K562 (cell line): ENCODE measurements around the gene FAM161A. TPM values are rescaled to one million over a fixed set of nuclear protein-coding genes. Genes with fewer than 3 reads are reported as not detected.

Experiments used
- C11orf30 ChIP-seq: fragments of 450-650 bp; IDR thresholded peaks from 2 replicates; pipeline ENCODE4 v1.6.1; 2016; ENCODE audit warnings: low read depth, mild to moderate bottlenecking
- CBX8 ChIP-seq: fragments of 200-600 bp; sonication (generic); IDR thresholded peaks from 2 replicates; pipeline ENCODE4 v1.6.1; 2012; ENCODE audit warnings: borderline replicate concordance, mixed run types, low read depth, mild to moderate bottlenecking, moderate library complexity, mixed read lengths, low read length, control low read depth, inconsistent platforms; ENCODE audit not compliant: poor library complexity, severe bottlenecking; ENCODE audit errors: extremely low read depth
- EZH2 ChIP-seq: IDR thresholded peaks from 2 replicates; pipeline ENCODE4 v1.6.1; 2012; ENCODE audit warnings: low read depth, mild to moderate bottlenecking, inconsistent platforms, low read length, borderline replicate concordance
- HDAC1 ChIP-seq, 2 experiments: fragments of 450-650 bp; IDR thresholded peaks; 2 replicates each; pipeline ENCODE4 v1.6.1; 2016 to 2017; ENCODE audit warnings: inconsistent platforms in 1 of 2, mild to moderate bottlenecking in 1 of 2, moderate library complexity in 1 of 2
- HDAC6 ChIP-seq: IDR thresholded peaks from 2 replicates; pipeline ENCODE4 v1.6.1; 2012; ENCODE audit warnings: low read depth, mild to moderate bottlenecking, control low read depth, inconsistent platforms, low read length, moderate library complexity
- ILF3 ChIP-seq: fragments of 450-650 bp; IDR thresholded peaks from 2 replicates; pipeline ENCODE4 v1.6.1; 2018; ENCODE audit warnings: antibody characterized with exemption, mild to moderate bottlenecking, moderate library complexity, borderline replicate concordance
- LARP7 ChIP-seq: fragments of 450-650 bp; IDR thresholded peaks from 2 replicates; pipeline ENCODE4 v1.6.1; 2016
- NCOA4 ChIP-seq: fragments of 450-650 bp; IDR thresholded peaks from 2 replicates; pipeline ENCODE4 v1.6.1; 2018; ENCODE audit warnings: mild to moderate bottlenecking; ENCODE audit not compliant: partially characterized antibody
- NFXL1 ChIP-seq: fragments of 450-650 bp; formaldehyde crosslinking; IDR thresholded peaks from 2 replicates; pipeline ENCODE4 v1.4.0; 2021; ENCODE audit warnings: mild to moderate bottlenecking
- NR2F6 ChIP-seq: fragments of 450-650 bp; formaldehyde crosslinking; IDR thresholded peaks from 2 replicates; pipeline ENCODE4 v1.4.0; 2020; ENCODE audit warnings: mild to moderate bottlenecking
- RBM17 ChIP-seq: fragments of 200-400 bp; formaldehyde crosslinking; IDR thresholded peaks from 2 replicates; pipeline ENCODE4 v1.6.1; 2017; ENCODE audit warnings: low read depth, mild to moderate bottlenecking, low read length, borderline replicate concordance
- TEAD1 ChIP-seq, 2 experiments: fragments of 450-650 bp in 1 of 2; sonication (generic) in 1 of 2; formaldehyde crosslinking; IDR thresholded peaks; 2 replicates each; pipeline versions ENCODE4 v1.4.0 to v1.8.0; 2020 to 2022; ENCODE audit warnings: mild to moderate bottlenecking in 2 of 2, missing genetic modification reagents in 1 of 2
- ZFP30 ChIP-seq: fragments of 250-450 bp; sonication (Bioruptor Pico); IDR thresholded peaks from 2 replicates; pipeline ENCODE4 v1.8.0; 2022; ENCODE audit warnings: moderate library complexity, mild to moderate bottlenecking, inconsistent platforms, borderline replicate concordance
- ZNF146 ChIP-seq: IDR thresholded peaks from one replicate; pipeline ENCODE4 v1.6.1; 2018; ENCODE audit warnings: missing compliant biosample characterization; ENCODE audit not compliant: unreplicated experiment
- ZNF644 ChIP-seq: fragments of 200-800 bp; sonication (Bioruptor generic); IDR thresholded peaks from 2 replicates; pipeline ENCODE4 v1.6.1; 2016; ENCODE audit warnings: low read depth, missing genetic modification characterization, missing compliant biosample characterization
- ZZZ3 ChIP-seq: fragments of 450-650 bp; IDR thresholded peaks from 2 replicates; pipeline ENCODE4 v1.6.1; 2016; ENCODE audit warnings: antibody characterized with exemption, mild to moderate bottlenecking, moderate library complexity
- polyA plus RNA-seq, 8 experiments: library from polyadenylated mRNA; depleted of rRNA in 4 of 8; stranded (reverse) in 5 of 8; unstranded in 3 of 8; fragments of >200 nt; fragmentation: Nextera tagmentation in 2 of 8; fragmentation: Illumina TruSeq in 1 of 8; extraction: Ambion mirVana in 2 of 8; extraction: Trizol in 1 of 8; gene quantifications; 2 replicates each; pipeline versions ENCODE4 v1.2.1 to v1.2.3, GENCODE V29; 2011 to 2014; ENCODE audit warnings: inconsistent platforms in 1 of 8, missing spikeins in 1 of 8
- total RNA-seq, 7 experiments: library from RNA; depleted of rRNA in 6 of 7; stranded (reverse); fragments of >200 nt in 6 of 7; fragmentation: Illumina TruSeq in 2 of 7; extraction: Trizol in 2 of 7; gene quantifications; 2 replicates each; pipeline versions ENCODE4 v1.2.1 to v1.2.3, GENCODE V29; 2011 to 2021; ENCODE audit warnings: low replicate concordance in 1 of 7
- TF ChIP-seq, protein P1 (sequence below): sonication (generic); IDR thresholded peaks from 2 replicates; pipeline ENCODE4 v1.6.1; 2016
- TF ChIP-seq, protein P2 (sequence below), 2 experiments: fragments of 200-800 bp in 1 of 2; sonication (Bioruptor generic) in 1 of 2; sonication (generic) in 1 of 2; formaldehyde crosslinking in 1 of 2; IDR thresholded peaks in 1 of 2; conservative IDR thresholded peaks in 1 of 2; 2 replicates each; pipeline versions ENCODE4 v1.5.0 to v1.6.1; 2016 to 2020; ENCODE audit warnings: missing compliant biosample characterization in 1 of 2, missing genetic modification characterization in 1 of 2, missing genetic modification reagents in 1 of 2
- TF ChIP-seq, protein P3 (sequence below): fragments of 450-650 bp; IDR thresholded peaks from 2 replicates; pipeline ENCODE4 v1.6.1; 2016; ENCODE audit warnings: low read depth, mild to moderate bottlenecking, moderate library complexity
- TF ChIP-seq, protein P4 (sequence below): sonication (generic); formaldehyde crosslinking; IDR thresholded peaks from 2 replicates; pipeline ENCODE4 v1.8.0; 2023; ENCODE audit warnings: mild to moderate bottlenecking, missing genetic modification reagents
- TF ChIP-seq, protein P5 (sequence below): fragments of 250-450 bp; sonication (Bioruptor Pico); IDR thresholded peaks from 2 replicates; pipeline ENCODE4 v1.5.1; 2021; ENCODE audit warnings: mild to moderate bottlenecking

FAM161A gene
- total and polyA plus RNA-seq, 9 of the 15 experiments (the other 6 are each of a cell fraction or from before 2014, with no cell fraction given): 0.27 to 1.4 (median 0.80) TPM

DNA sequence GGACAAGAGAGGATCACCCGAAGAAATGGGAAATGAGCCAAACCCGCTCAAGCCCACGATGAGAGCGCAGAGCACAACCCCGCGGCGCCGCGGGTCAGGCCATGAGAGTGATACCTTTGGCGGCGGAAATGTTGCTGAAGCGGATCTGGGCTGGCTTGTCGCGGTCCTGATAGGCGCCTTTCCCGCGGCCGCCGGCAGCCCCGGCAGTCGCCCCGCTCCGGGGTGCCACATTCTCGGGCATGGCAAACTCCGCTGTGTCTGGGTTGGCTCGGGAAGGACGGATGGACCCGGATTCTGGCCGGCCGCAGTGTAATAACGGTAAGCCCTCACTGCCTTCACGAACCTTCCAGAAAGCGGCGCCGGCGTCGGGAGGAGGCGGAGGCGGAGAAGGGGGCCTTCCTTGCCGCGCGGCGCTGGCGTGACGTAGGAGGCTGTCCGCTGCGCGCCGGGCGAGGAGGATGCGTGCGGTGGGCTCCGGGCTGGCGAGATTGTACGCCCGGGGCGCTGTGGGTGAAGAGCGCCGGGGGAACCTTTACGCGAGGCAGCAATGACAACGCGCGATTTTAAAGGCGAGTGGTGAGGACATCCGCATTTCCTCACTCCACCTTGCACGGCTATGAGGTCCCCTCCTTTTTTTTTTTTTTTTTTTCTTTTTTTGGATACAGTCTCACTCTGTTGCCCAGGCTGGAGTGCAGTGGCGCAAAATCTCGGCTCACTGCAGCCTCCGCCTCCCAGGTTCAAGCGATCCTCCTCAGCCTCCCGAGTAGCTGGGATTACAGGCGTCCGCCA is 34.6 kb upstream of the FAM161A start, which contains the start of gene CCT4 (continued):
- no peak for TF ChIP-seq ZFP30
- TF ChIP-seq HDAC6: 0 out of 2 replicates have a peak, but pooled peaks have one; percentile 23
- no peak for TF ChIP-seq CBX8
- TF ChIP-seq, protein P1, sequence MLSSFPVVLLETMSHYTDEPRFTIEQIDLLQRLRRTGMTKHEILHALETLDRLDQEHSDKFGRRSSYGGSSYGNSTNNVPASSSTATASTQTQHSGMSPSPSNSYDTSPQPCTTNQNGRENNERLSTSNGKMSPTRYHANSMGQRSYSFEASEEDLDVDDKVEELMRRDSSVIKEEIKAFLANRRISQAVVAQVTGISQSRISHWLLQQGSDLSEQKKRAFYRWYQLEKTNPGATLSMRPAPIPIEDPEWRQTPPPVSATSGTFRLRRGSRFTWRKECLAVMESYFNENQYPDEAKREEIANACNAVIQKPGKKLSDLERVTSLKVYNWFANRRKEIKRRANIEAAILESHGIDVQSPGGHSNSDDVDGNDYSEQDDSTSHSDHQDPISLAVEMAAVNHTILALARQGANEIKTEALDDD: no peak
- peak; percentile 76; the same call in 1 of the 2 replicates for TF ChIP-seq NR2F6 (CRISPR knock-in tag)
- peak; percentile 59 for TF ChIP-seq NCOA4
- peak in 1 of 2 experiments; percentile 87; a peak in 2 of 4 replicates for TF ChIP-seq HDAC1 (IDR thresholded peaks at IDR 0.05)
- TF ChIP-seq ZNF146 (CRISPR knock-in tag): no peak
- no peak for TF ChIP-seq ILF3
- peak; percentile 15; the same call in 1 of the 2 replicates for TF ChIP-seq LARP7
- peak in 1 of 2 experiments; percentile 8; a peak in 2 of 4 replicates for TF ChIP-seq TEAD1 (CRISPR knock-in tag; IDR thresholded peaks at IDR 0.05)
- TF ChIP-seq ZZZ3: peak; percentile 99
- TF ChIP-seq ZNF644: no peak; the same call in 1 of the 2 replicates
- TF ChIP-seq, protein P2, sequence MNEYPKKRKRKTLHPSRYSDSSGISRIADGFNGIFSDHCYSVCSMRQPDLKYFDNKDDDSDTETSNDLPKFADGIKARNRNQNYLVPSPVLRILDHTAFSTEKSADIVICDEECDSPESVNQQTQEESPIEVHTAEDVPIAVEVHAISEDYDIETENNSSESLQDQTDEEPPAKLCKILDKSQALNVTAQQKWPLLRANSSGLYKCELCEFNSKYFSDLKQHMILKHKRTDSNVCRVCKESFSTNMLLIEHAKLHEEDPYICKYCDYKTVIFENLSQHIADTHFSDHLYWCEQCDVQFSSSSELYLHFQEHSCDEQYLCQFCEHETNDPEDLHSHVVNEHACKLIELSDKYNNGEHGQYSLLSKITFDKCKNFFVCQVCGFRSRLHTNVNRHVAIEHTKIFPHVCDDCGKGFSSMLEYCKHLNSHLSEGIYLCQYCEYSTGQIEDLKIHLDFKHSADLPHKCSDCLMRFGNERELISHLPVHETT (CRISPR knock-in tag; conservative IDR thresholded peaks at IDR 0.05 in 1 of 2, IDR thresholded peaks at IDR 0.05 in 1 of 2): peak in 1 of 2 experiments; percentile 83; a peak in 2 of 4 replicates
- TF ChIP-seq, protein P3, sequence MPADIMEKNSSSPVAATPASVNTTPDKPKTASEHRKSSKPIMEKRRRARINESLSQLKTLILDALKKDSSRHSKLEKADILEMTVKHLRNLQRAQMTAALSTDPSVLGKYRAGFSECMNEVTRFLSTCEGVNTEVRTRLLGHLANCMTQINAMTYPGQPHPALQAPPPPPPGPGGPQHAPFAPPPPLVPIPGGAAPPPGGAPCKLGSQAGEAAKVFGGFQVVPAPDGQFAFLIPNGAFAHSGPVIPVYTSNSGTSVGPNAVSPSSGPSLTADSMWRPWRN: no peak
- TF ChIP-seq, protein P4, sequence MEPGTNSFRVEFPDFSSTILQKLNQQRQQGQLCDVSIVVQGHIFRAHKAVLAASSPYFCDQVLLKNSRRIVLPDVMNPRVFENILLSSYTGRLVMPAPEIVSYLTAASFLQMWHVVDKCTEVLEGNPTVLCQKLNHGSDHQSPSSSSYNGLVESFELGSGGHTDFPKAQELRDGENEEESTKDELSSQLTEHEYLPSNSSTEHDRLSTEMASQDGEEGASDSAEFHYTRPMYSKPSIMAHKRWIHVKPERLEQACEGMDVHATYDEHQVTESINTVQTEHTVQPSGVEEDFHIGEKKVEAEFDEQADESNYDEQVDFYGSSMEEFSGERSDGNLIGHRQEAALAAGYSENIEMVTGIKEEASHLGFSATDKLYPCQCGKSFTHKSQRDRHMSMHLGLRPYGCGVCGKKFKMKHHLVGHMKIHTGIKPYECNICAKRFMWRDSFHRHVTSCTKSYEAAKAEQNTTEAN (CRISPR knock-in tag): no peak
- TF ChIP-seq NFXL1: no peak
- TF ChIP-seq, protein P5, sequence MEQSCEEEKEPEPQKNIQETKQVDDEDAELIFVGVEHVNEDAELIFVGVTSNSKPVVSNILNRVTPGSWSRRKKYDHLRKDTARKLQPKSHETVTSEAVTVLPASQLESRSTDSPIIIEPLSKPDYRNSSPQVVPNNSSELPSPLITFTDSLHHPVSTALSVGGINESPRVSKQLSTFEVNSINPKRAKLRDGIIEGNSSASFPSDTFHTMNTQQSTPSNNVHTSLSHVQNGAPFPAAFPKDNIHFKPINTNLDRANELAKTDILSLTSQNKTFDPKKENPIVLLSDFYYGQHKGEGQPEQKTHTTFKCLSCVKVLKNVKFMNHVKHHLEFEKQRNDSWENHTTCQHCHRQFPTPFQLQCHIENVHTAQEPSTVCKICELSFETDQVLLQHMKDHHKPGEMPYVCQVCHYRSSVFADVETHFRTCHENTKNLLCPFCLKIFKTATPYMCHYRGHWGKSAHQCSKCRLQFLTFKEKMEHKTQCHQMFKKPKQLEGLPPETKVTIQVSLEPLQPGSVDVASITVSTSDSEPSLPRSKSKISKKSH: no peak
- TF ChIP-seq RBM17: no peak
- peak; percentile 95 for TF ChIP-seq C11orf30
- TF ChIP-seq EZH2: no peak
